HepG2 (cell line): ENCODE data around the gene AFAP1L2. TPM values are rescaled to one million over a fixed set of nuclear protein-coding genes. Genes with fewer than 3 reads are reported as not detected.

Experiments
- ATAC-seq: fragments of 200-7000 bp; cut with Tn5 transposase; 3 replicates; pipeline ENCODE4 v1.9.1; 2020; ENCODE audit warnings: mild to moderate bottlenecking, moderate library complexity
- BruUV-seq: library from RNA; stranded (reverse); fragments of 400-500 nt; replicated peaks from 2 replicates; lab custom pipeline; 2021; lab: Mats Ljungman, UMichigan
- CTCF ChIA-PET: fragments of 300-600 bp; formaldehyde crosslinking; extraction: SDS; loops from one replicate; lab custom pipeline; 2021; ENCODE audit warnings: low total read pairs, inconsistent platforms, low intra/inter-chr PET ratio; lab: Yijun Ruan, JAX
- POLR2A ChIA-PET: fragments of 350-600 bp; sonication (Branson Sonifier 250); formaldehyde crosslinking; loops from one replicate; lab custom pipeline; 2020; ENCODE audit warnings: antibody characterized with exemption, inconsistent platforms; lab: Yijun Ruan, JAX
- DNase-seq: peaks from one replicate; pipeline ENCODE4 v3.0.0-alpha.2; 2015; ENCODE audit warnings: low spot score
- FAIRE-seq: peaks from 3 replicates; lab custom pipeline; 2011; peaks lifted over from hg19 to GRCh38; lab: Jason Lieb, UNC
- H2AFZ ChIP-seq: one replicate; pipeline ENCODE4 v1.6.1; 2011; ENCODE audit warnings: low read length, inconsistent platforms
- H3K27ac ChIP-seq: fragments of 300-600 bp; 3 replicates; pipeline ENCODE4 v1.8.0; 2011; ENCODE audit warnings: mixed run types, mild to moderate bottlenecking, mixed read lengths, low read length, inconsistent platforms; ENCODE audit not compliant: insufficient read depth; ENCODE audit errors: extremely low read length
- H3K27me3 ChIP-seq, 2 experiments: fragments of 200-600 bp in 1 of 2; 2 replicates in 1 of 2; 3 replicates in 1 of 2; pipeline versions ENCODE4 v1.6.0 to v1.8.0; 2011; ENCODE audit warnings: low read length in 2 of 2, mild to moderate bottlenecking in 2 of 2, moderate library complexity in 2 of 2, inconsistent platforms in 1 of 2; ENCODE audit not compliant: insufficient read depth in 2 of 2, control insufficient read depth in 1 of 2
- H3K36me3 ChIP-seq, 2 experiments: fragments of 200-600 bp in 1 of 2; replicated peaks in 1 of 2; 2 replicates in 1 of 2; 3 replicates in 1 of 2; pipeline versions ENCODE4 v1.5.1 to v1.8.0; 2011; ENCODE audit warnings: low read length in 2 of 2, inconsistent platforms in 1 of 2; ENCODE audit not compliant: insufficient read depth in 2 of 2, control insufficient read depth in 1 of 2
- H3K4me1 ChIP-seq: 2 replicates; pipeline ENCODE4 v1.5.1; 2012; ENCODE audit warnings: low read length, inconsistent platforms; ENCODE audit not compliant: insufficient read depth
- H3K4me2 ChIP-seq: 2 replicates; pipeline ENCODE4 v1.6.0; 2011; ENCODE audit warnings: low read depth, low read length, inconsistent platforms
- H3K4me3 ChIP-seq, 3 experiments: fragments of 200-600 bp in 1 of 3; sonication (generic), shearing (Covaris generic) in 1 of 3; replicated peaks in 1 of 3; 2 replicates each; pipeline ENCODE4 v1.5.1; 2011 to 2016; ENCODE audit warnings: low read length in 3 of 3, inconsistent platforms in 2 of 3, low read depth in 2 of 3, mild to moderate bottlenecking in 2 of 3, control low read depth in 1 of 3, mixed read lengths in 1 of 3; ENCODE audit not compliant: insufficient read depth in 1 of 3
- H3K79me2 ChIP-seq: one replicate; pipeline ENCODE4 v1.6.1; 2011; ENCODE audit warnings: low read length, inconsistent platforms; ENCODE audit not compliant: insufficient read depth
- H3K9ac ChIP-seq: 2 replicates; pipeline ENCODE4 v1.6.0; 2011; ENCODE audit warnings: mild to moderate bottlenecking, low read depth, low read length, inconsistent platforms; ENCODE audit not compliant: insufficient read depth
- H3K9me3 ChIP-seq: 2 replicates; pipeline ENCODE4 v1.5.1; 2012; ENCODE audit warnings: mild to moderate bottlenecking, low read length
- H4K20me1 ChIP-seq: 2 replicates; pipeline ENCODE4 v1.6.0; 2011; ENCODE audit warnings: inconsistent platforms, mild to moderate bottlenecking, low read length, moderate library complexity; ENCODE audit not compliant: insufficient read depth
- CEBPB ChIP-seq: IDR thresholded peaks from 2 replicates; pipeline ENCODE4 v1.6.1; 2011; ENCODE audit warnings: low read depth, low read length, improper control_type of control experiment, borderline replicate concordance
- KDM5A ChIP-seq: fragments of 200-600 bp; sonication (generic); IDR thresholded peaks from 2 replicates; pipeline ENCODE4 v1.7.0; 2018; ENCODE audit warnings: antibody characterized with exemption, mild to moderate bottlenecking, low read length, borderline replicate concordance
- PHF20 ChIP-seq: sonication (generic); formaldehyde crosslinking; IDR thresholded peaks from 2 replicates; pipeline ENCODE4 v1.5.0; 2020; ENCODE audit warnings: mild to moderate bottlenecking, missing genetic modification reagents
- RBAK ChIP-seq: sonication (generic); formaldehyde crosslinking; IDR thresholded peaks from 2 replicates; pipeline ENCODE4 v1.5.1; 2020; ENCODE audit warnings: mild to moderate bottlenecking, missing genetic modification reagents
- SIX1 ChIP-seq: sonication (generic); formaldehyde crosslinking; IDR thresholded peaks from 2 replicates; pipeline ENCODE4 v1.4.0; 2020; ENCODE audit warnings: missing genetic modification reagents, borderline replicate concordance
- WIZ ChIP-seq: sonication (generic); formaldehyde crosslinking; IDR thresholded peaks from 2 replicates; pipeline ENCODE4 v1.5.1; 2020; ENCODE audit warnings: mild to moderate bottlenecking, missing genetic modification reagents
- ZNF740 ChIP-seq: sonication (generic); formaldehyde crosslinking; IDR thresholded peaks from 2 replicates; pipeline ENCODE4 v1.4.0; 2020; ENCODE audit warnings: missing genetic modification reagents
- WGBS: methylation state at CpG from one replicate; pipeline ENCODE4 v1.1.6; 2017; ENCODE audit warnings: low lambda C conversion rate; 5-methylcytosine and 5-hydroxymethylcytosine counted together
- in situ Hi-C: cut with HindIII; loops from 2 replicates; pipeline ENCODE4 v1.10.0; 2017; ENCODE audit warnings: low pct_unique_long_range_greater_than_20kb; ENCODE audit not compliant: extremely low pct_ligation_motif_present
- intact Hi-C: fragments of 100-400 bp; cut with micrococcal nuclease; formaldehyde crosslinking; loops from one replicate; pipeline ENCODE4 v1.10.0; 2022; ENCODE audit not compliant: unreplicated experiment
- polyA plus RNA-seq, 8 experiments: library from polyadenylated mRNA; depleted of rRNA in 3 of 8; stranded (reverse) in 7 of 8; unstranded in 1 of 8; fragments of >200 nt; fragmentation: Illumina TruSeq in 4 of 8; extraction: Trizol in 4 of 8; gene quantifications; 2 replicates each; pipeline versions ENCODE4 v1.2.1 to v1.2.3, GENCODE V29; 2011 to 2016; ENCODE audit warnings: low read depth in 4 of 8, missing spikeins in 1 of 8, mixed read lengths in 1 of 8; ENCODE audit not compliant: insufficient read depth in 1 of 8
- total RNA-seq, 5 experiments: library from RNA; depleted of rRNA; stranded (reverse); fragments of >200 nt; fragmentation: Illumina TruSeq; extraction: Trizol; gene quantifications; 2 replicates each; pipeline ENCODE4 v1.2.3, GENCODE V29; 2016; ENCODE audit warnings: low read depth in 1 of 5
- TF ChIP-seq, protein P1 (sequence below): sonication (generic); formaldehyde crosslinking; IDR thresholded peaks from 2 replicates; pipeline ENCODE4 v1.4.0; 2020; ENCODE audit warnings: missing genetic modification reagents, low read depth, mild to moderate bottlenecking, borderline replicate concordance

AFAP1L2 gene
- total and polyA plus RNA-seq, 2 of the 13 experiments (the other 11 are each of a cell fraction or from before 2014, with no cell fraction given): not detected

DNA sequence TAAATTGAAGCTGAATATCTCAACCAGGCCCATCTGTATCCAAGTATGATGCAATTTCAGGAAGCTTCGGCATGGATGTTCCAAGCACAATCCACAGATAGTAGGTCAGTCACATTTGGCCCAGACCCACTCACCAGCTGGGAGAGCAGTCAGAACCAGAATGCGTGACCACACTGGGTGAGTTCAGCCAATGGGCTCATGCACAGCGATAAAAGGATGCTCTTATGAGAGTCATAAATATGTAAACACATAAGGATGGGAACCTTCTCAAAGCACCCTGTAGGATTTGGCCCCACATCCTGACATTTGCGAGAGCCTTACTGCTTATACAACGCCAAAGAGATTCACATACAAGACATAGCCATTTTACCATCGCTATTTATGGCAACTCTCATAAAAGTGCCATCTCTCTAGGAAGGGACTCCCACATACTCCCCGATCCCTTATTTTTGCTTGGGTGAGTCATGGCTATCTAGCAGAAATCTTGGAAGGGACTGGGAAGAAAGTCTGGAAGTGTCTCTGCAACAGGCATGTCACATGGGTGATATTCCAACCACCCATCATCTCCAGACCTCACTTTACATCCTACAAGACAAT is 3.0 kb downstream of the AFAP1L2 start:
- ATAC-seq: no peak
- FAIRE-seq: no peak
- H4K20me1 ChIP-seq: no peaks in the 10 kb centered on the region
- no peak for DNase-seq
- H3K4me1 ChIP-seq: no peaks in the 10 kb centered on the region
- intact Hi-C loops (no loop called here), in situ Hi-C loops (no loop called here)
- no peak overlapping the region for H2AFZ ChIP-seq
- no TSS peak for BruUV-seq
- POLR2A ChIA-PET: no interaction called here
- H3K9ac ChIP-seq: no peak overlapping the region
- TF ChIP-seq, protein P1, sequence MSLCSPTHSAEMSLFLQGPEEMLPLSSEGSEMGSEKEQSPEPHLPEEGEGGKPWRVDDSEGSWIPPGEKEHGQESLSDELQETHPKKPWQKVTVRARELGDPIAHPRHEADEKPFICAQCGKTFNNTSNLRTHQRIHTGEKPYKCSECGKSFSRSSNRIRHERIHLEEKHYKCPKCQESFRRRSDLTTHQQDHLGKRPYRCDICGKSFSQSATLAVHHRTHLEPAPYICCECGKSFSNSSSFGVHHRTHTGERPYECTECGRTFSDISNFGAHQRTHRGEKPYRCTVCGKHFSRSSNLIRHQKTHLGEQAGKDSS (CRISPR knock-in tag): no peak
- TF ChIP-seq PHF20 (CRISPR knock-in tag) (no peak), CEBPB (peak; percentile 47; the same call in 1 of the 2 replicates)
- H3K9me3 ChIP-seq: no peaks in the 10 kb centered on the region
- WGBS: 17% methylated on average over 6 of the region's 7 CpGs
- H3K79me2 ChIP-seq: no peaks in the 10 kb centered on the region
- H3K4me2 ChIP-seq: no peak overlapping the region
- no peak overlapping the region for H3K4me3 ChIP-seq
- H3K27me3 ChIP-seq: peaks cover 17 to 70% of the 10 kb centered on the region in 2 experiments
- H3K36me3 ChIP-seq: no peaks in the 10 kb centered on the region
- CTCF ChIA-PET: no interaction called here
- H3K27ac ChIP-seq: no peak overlapping the region

GRCh38 chr10:114400091-114400490 is 4.2 kb downstream of the AFAP1L2 start:
- Histone ChIP-seq H3K27ac (no peak overlapping the region), H3K79me2 (no peaks in the 10 kb centered on the region), H4K20me1 (no peaks in the 10 kb centered on the region), H3K4me2 (no peak overlapping the region), H2AFZ (no peak overlapping the region), H3K9me3 (no peaks in the 10 kb centered on the region), H3K27me3 (peaks cover 17 to 74% of the 10 kb centered on the region in 2 experiments), H3K9ac (no peak overlapping the region), H3K36me3 (no peaks in the 10 kb centered on the region), H3K4me3 (no peak overlapping the region), H3K4me1 (no peaks in the 10 kb centered on the region)
- ChIA-PET POLR2A (no interaction called here), CTCF (no interaction called here)
- BruUV-seq: no TSS peak
- 5% methylated on average over 2 of the region's 3 CpGs for whole genome bisulfite sequencing
- FAIRE-seq (no peak), DNase-seq (no peak), ATAC-seq (no peak)
- TF ChIP-seq ZNF740: no peak
- no peak for TF ChIP-seq RBAK (CRISPR knock-in tag)
- TF ChIP-seq SIX1 (CRISPR knock-in tag): no peak
- TF ChIP-seq KDM5A: no peak
- no peak for TF ChIP-seq WIZ
- in situ Hi-C loops: no loop called here
- intact Hi-C loops: no loop called here
